AG09309 (cell line): ENCODE results near the gene PRELP.

Experiments used
- DNase-seq: peaks from one replicate; pipeline ENCODE4 v3.0.0-alpha.2; 2010; ENCODE audit warnings: low read depth
- H3K4me3 ChIP-seq: 2 replicates; pipeline ENCODE4 v1.5.1; 2011; ENCODE audit warnings: mild to moderate bottlenecking, low read depth, low read length, moderate library complexity; ENCODE audit not compliant: control insufficient read depth
- CTCF ChIP-seq: IDR thresholded peaks from 2 replicates; pipeline ENCODE4 v1.5.1; 2011; ENCODE audit warnings: mild to moderate bottlenecking, low read depth, low read length, inconsistent platforms; ENCODE audit not compliant: insufficient read depth, control insufficient read depth; ENCODE audit errors: missing control alignments

Gene PRELP

GRCh38 chr1:203475012-203475981 lies at the start of gene PRELP:
TSS of gene PRELP (plus strand) at chr1:203475806. CDS start at chr1:203483185, 7,379 bp downstream.
- no peak within 1 kb of the TSS for H3K4me3 ChIP-seq
- TF ChIP-seq CTCF = peak; percentile 21
- DNase-seq = peak; percentile 29

GRCh38 chr1:203426366-203426765 lies 49.2 kb upstream of the PRELP start:
- TF ChIP-seq CTCF = no peak
- no peak for DNase-seq
- no peak overlapping the region for H3K4me3 ChIP-seq

- H3K4me3 ChIP-seq = no peak overlapping the region
- no peak for TF ChIP-seq CTCF
- DNase-seq = no peak
These were observed 48.7 kb upstream of the PRELP start for GRCh38 chr1:203426870-203427269.

GRCh38 chr1:203427451-203427850 lies 48.2 kb upstream of the PRELP start:
- no peak overlapping the region for H3K4me3 ChIP-seq
- DNase-seq = no peak
- TF ChIP-seq CTCF = no peak

- TF ChIP-seq CTCF = no peak
- H3K4me3 ChIP-seq = no peak overlapping the region
- no peak for DNase-seq
These were observed 46.5 kb upstream of the PRELP start for GRCh38 chr1:203428981-203429599.

- TF ChIP-seq CTCF = no peak
- DNase-seq = no peak
- H3K4me3 ChIP-seq = no peak overlapping the region
These were observed 40.0 kb upstream of the PRELP start for GRCh38 chr1:203435615-203436014.
